ENCODE measurements around the gene CSNK2A2. TPM values are rescaled to one million over a fixed set of nuclear protein-coding genes. Genes with fewer than 3 reads are reported as not detected.

CSNK2A2 gene
- total and polyA plus RNA-seq, 2 donors (not counting 3 experiments of a cell fraction or from before 2014, with no cell fraction given) = 43.3 to 125 TPM

DNA sequence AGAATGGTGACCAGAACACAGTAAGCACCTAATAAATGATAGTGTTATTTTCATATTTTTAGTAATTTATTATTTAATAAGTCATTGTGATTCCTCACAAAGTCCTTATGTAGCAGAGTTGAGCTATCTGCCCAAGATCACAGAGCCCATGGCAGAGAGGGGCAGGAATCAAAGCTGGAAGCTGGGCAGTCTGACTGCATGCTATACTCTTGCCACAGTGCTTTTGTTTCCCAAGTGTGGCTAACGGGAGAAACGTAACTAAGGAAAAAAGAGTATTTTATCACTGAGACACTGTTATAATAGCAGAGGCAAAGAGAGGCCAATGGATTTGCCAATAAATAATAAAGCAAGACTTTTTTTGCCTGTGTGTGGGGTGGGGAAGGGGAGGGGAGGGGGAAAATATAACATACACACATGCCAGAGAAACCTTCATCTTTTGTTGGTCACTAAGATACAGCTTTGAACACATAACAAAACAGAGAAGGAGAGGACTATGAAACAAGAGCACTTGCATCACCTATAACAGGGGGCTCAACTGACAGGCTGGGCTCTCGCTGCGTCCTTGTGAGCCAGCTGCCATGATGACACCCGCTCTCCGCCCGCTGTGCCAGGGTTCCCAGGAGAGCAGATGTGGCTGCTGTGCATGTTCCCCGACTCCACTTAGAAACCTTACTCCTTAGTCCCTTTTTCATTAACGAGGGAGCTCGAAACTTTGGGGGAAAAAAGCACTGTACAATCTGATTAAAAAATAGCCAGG is 10.1 kb downstream of the CSNK2A2 start:
- TF ChIP-seq GATA2 (IDR thresholded peaks at IDR 0.05; ENCODE audit: insufficient read depth, insufficient read length, low read depth, low read length) = no peak
- no peak for TF ChIP-seq JUN (IDR thresholded peaks at IDR 0.05; ENCODE audit: borderline replicate concordance, insufficient read depth, insufficient read length, low read depth)
- TF ChIP-seq FOS (IDR thresholded peaks at IDR 0.05; ENCODE audit: borderline replicate concordance, insufficient read depth, low read length) = no peak
- no peak for TF ChIP-seq EZH2 (IDR thresholded peaks at IDR 0.05; ENCODE audit: borderline replicate concordance, low read depth, low read length, severe bottlenecking)
- TF ChIP-seq, protein P1, sequence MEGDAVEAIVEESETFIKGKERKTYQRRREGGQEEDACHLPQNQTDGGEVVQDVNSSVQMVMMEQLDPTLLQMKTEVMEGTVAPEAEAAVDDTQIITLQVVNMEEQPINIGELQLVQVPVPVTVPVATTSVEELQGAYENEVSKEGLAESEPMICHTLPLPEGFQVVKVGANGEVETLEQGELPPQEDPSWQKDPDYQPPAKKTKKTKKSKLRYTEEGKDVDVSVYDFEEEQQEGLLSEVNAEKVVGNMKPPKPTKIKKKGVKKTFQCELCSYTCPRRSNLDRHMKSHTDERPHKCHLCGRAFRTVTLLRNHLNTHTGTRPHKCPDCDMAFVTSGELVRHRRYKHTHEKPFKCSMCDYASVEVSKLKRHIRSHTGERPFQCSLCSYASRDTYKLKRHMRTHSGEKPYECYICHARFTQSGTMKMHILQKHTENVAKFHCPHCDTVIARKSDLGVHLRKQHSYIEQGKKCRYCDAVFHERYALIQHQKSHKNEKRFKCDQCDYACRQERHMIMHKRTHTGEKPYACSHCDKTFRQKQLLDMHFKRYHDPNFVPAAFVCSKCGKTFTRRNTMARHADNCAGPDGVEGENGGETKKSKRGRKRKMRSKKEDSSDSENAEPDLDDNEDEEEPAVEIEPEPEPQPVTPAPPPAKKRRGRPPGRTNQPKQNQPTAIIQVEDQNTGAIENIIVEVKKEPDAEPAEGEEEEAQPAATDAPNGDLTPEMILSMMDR (IDR thresholded peaks at IDR 0.05; ENCODE audit: extremely low read depth in 1 of 2, insufficient read depth in 1 of 2, low read depth in 1 of 2, low read length in 2 of 2) = no peak
- TF ChIP-seq MYC (IDR thresholded peaks at IDR 0.05; ENCODE audit: low read depth, low read length) = no peak
- TF ChIP-seq, protein P2, sequence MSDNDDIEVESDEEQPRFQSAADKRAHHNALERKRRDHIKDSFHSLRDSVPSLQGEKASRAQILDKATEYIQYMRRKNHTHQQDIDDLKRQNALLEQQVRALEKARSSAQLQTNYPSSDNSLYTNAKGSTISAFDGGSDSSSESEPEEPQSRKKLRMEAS (IDR thresholded peaks at IDR 0.05; ENCODE audit: insufficient read depth, insufficient read length) = no peak
- TF ChIP-seq POLR2A (IDR thresholded peaks at IDR 0.05; ENCODE audit: low read depth, low read length) = no peak
- no peak for TF ChIP-seq POLR2AphosphoS5 (IDR thresholded peaks at IDR 0.05; ENCODE audit: insufficient read depth, low read depth, low read length)
- Histone ChIP-seq H4K20me1 (replicated peaks; ENCODE audit: control insufficient read depth, extremely low read depth, insufficient read depth, low read length) (no peaks in the 10 kb centered on the region), H2AFZ (ENCODE audit: low read depth, low read length) (no peak overlapping the region), H3K27me3 (ENCODE audit: control insufficient read depth in 2 of 2, insufficient read depth in 2 of 2, low read length in 2 of 2) (no peaks in the 10 kb centered on the region), H3K79me2 (ENCODE audit: control insufficient read depth, insufficient read depth, low read length) (peaks cover 37% of the 10 kb centered on the region), H3K9me1 (replicated peaks; ENCODE audit: control insufficient read depth, extremely low read depth, insufficient read depth, low read length) (no peaks in the 10 kb centered on the region), H3K36me3 (ENCODE audit: control insufficient read depth in 2 of 2, extremely low read depth in 1 of 2, insufficient read depth in 2 of 2, low read length in 2 of 2) (peaks cover 32 to 40% of the 10 kb centered on the region in 2 experiments), H3K9ac (replicated peaks; ENCODE audit: extremely low read depth, insufficient read depth, low read length) (no peak overlapping the region), H3K4me3 (replicated peaks in 1 of 3; ENCODE audit: insufficient read depth in 1 of 3, low read depth in 1 of 3, low read length in 3 of 3) (no peak overlapping the region), H3K9me3 (replicated peaks; ENCODE audit: control insufficient read depth, insufficient read depth, low read length) (no peaks in the 10 kb centered on the region), H3K4me2 (ENCODE audit: insufficient read depth, low read length) (peak overlapping the region; percentile 35), H3K4me1 (ENCODE audit: control insufficient read depth, extremely low read depth, insufficient read depth, low read length) (peaks cover 14% of the 10 kb centered on the region), H3K27ac (ENCODE audit: insufficient read depth, low read depth, low read length) (peak overlapping the region; percentile 14)
- CTCF ChIA-PET = interaction anchor here (0.8 to 1.8 kb wide), 5 partner anchors 9 to 281 kb away, joined by 3 to 5 read pairs (median 4); no protein-coding TSS in a partner anchor
- DNase-seq (ENCODE audit: low read depth, low spot score) (no peak), FAIRE-seq (no peak)
- BruUV-seq (replicated peaks) = no TSS peak
- POLR2A ChIA-PET = no interaction called here
- intact Hi-C loops (cut with micrococcal nuclease) = no loop called here
- dilution Hi-C loops (cut with MboI; ENCODE audit: extremely low pct_ligation_motif_present, low sequenced_read_pairs) = no loop called here

Data from endothelial cell of umbilical vein (primary cell).